ENCODE results near the gene MRPL20.

GRCh38 chr1:1424707-1425106 is 17.6 kb upstream of the MRPL20 start:
- TF ChIP-seq CTCF (IDR thresholded peaks at IDR 0.05) (no peak), EP300 (IDR thresholded peaks at IDR 0.05) (no peak), POLR2AphosphoS5 (IDR thresholded peaks at IDR 0.05) (no peak)
